NCI-H1048 (cell line): ENCODE measurements around the gene SYNE4.
"Not testable (repeated sequence)": the region's sequence is repeated elsewhere in the genome, so short reads cannot be mapped to it uniquely, and the experiment has no call there.

Experiments used
- DNase-seq: peaks from one replicate; lab custom pipeline; 2025; lab: John Stamatoyannopoulos, UW

Gene SYNE4

GRCh38 chr19:35990156-35990555 is 18.5 kb downstream of the SYNE4 start:
- no peak for DNase-seq

DNA sequence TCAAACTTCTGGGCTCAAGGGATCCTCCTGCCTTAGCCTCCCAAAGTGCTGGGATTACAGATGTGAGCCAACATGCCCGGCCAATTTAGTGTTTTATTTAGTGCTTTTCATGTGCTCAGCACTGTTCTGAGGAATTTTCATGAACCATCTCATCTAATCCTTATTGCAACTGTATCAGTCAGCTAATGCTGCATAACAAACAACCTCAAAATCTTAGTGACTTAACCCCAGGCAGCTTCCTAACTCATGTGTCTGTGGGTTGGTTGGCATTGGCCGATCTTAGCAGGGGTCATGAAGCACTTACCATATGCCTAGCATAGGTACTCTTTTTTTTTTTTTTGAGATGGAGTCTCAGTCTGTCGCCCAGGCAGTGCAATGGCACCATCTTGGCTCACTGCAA is 19.8 kb downstream of the SYNE4 start:
- DNase-seq = no peak

DNA sequence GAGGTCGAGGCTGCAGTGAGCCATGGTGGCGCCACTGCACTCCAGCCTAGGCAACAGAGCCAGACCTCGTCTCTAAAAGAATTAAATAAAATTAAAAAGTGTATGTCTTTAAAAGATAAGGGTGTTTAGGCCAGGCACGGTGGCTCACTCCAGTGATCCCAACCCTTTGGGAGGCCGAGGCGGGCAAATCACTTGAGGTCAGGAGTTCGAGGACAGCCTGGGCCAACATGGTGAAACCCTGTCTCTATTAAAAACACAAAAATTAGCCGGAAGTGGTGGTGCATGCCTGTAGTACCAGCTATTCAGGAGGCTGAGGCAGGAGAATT is 21.1 kb downstream of the SYNE4 start:
- no peak for DNase-seq

GRCh38 chr19:35986664-35987570 is 21.7 kb downstream of the SYNE4 start:
- no peak for DNase-seq

GRCh38 chr19:35986111-35986510 is 22.5 kb downstream of the SYNE4 start:
- no peak for DNase-seq

DNA sequence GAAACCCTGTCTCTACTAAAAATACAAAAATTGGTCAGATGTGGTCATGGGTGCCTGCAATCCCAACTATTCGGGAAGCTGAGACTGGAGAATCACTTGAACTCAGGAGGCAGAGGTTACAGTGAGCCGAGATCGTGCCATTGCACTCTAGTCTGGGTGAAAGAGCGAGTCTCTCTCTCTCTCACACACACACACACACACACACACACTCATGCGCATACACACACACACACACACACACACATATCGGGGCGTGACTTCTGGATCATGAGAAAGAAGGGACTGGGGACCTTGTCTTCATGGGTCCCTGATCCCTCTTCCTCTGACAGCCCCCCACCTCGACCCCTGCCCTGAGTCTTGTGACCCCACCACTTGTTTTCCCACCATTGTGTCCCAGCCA is 25.4 kb downstream of the SYNE4 start:
- no peak for DNase-seq

GRCh38 chr19:35980997-35981396 is 27.6 kb downstream of the SYNE4 start:
- not testable (repeated sequence) for DNase-seq

DNA sequence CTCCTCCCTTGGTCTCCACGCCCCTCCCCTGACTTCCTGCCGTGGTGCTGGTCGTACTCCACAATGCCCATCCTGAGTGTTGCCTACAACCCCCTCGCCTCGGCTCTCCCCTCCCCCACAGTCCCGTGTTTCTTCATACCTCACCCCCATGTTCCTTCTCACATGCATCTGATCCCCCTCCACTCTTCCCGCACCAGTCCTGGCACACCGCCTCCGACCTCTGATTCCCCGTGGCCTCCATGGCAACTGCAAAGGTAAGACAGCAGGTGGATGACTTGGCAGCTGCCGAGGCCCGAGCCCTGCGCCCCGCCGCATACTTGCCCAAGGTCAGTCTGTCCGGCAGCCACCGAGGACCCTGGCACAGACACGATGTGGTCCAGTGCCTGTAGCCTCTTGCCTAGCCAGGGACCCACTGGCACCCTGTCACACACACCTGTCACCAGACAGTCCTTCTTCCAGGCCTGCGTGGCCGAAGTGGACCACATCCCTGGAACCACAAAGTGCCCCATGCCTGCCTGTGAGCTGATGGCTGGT is 29.7 kb downstream of the SYNE4 start:
- DNase-seq = no peak

- no peak for DNase-seq
Measured at GRCh38 chr19:35978271-35978670, 30.3 kb downstream of the SYNE4 start.

- no peak for DNase-seq
Measured at GRCh38 chr19:35977446-35978222, 31.0 kb downstream of the SYNE4 start.

DNA sequence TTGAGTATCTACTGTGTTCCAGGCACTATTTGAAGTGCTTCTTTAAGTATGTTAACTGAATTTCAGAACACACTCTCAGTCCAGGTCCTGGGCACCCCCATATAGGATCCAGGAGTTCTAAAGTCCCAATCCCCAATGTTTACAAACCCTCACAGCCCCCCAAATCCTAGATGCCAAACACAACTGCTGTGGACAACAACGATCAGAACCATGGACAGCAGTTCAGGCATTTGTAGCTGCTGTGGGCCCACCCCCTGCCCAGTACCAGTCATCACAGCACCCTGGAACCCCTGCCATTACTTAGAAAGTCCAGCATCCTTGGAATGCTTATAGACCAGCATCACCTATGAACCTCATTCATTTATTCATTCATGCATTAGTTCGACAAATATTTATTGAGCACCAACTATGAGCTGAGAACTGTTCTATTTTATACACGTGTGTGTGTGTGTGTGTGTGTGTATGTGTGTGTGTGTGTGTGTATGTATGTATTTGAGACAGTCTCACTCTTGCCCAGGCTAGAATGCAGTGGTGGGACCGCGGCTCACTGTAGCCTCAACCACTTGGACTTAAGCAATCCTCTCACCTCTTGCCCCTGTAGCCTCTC is 32.9 kb downstream of the SYNE4 start:
- no peak for DNase-seq

DNA sequence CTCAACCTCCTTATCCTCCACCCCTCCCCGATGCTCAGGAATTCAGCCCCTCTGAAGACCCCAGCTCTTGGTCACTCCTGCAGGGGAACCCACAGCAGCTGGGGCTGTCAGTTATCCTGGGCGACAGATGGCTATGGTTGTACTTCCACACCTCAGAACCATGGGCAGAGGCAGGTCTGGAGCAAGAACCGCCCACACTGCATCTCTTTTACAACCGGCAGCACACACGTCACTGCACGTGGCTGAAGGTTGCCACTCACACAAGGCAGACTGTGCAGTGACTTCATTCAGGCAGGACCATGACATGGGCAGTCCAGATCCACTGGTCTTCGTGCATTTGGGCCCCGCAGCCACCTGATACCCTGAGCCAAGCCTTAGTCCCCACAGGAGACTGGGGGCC is 35.1 kb downstream of the SYNE4 start:
- no peak for DNase-seq

GRCh38 chr19:35966771-35967170 is 41.8 kb downstream of the SYNE4 start:
- no peak for DNase-seq

GRCh38 chr19:35963514-35963913 is 45.1 kb downstream of the SYNE4 start:
- no peak for DNase-seq

GRCh38 chr19:35960432-35960972 is 48.1 kb downstream of the SYNE4 start:
- no peak for DNase-seq

DNA sequence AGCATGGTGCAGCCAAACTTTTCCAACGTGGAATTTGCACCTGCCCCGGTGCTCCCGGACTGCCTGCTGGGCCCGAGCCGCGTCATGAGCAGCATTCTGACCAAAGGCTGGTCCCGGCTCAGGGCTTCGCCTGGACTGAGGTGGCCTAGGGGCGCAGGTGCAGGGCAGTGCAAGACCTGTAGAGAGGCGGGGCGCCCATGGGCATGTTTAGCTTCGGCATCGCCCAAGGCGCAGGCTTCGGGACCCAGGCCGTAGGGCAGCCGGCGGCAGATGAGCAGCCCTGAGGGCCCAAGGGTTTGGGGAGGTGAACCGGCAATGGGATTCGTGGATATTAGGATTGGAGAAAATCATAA is 48.7 kb downstream of the SYNE4 start:
- no peak for DNase-seq

- DNase-seq = no peak
Measured at GRCh38 chr19:35959040-35959967, 49.3 kb downstream of the SYNE4 start.

- DNase-seq = no peak
Measured at GRCh38 chr19:35958660-35959039, 50.0 kb downstream of the SYNE4 start.

GRCh38 chr19:35957411-35957810 is 51.2 kb downstream of the SYNE4 start:
- not testable (repeated sequence) for DNase-seq

GRCh38 chr19:35955881-35956634 is 52.6 kb downstream of the SYNE4 start:
- no peak for DNase-seq
